ENCODE measurements around the gene SFN.
"Not testable (repeated sequence)": the region's sequence is repeated elsewhere in the genome, so short reads cannot be mapped to it uniquely, and the experiment has no call there.

SFN gene

DNA sequence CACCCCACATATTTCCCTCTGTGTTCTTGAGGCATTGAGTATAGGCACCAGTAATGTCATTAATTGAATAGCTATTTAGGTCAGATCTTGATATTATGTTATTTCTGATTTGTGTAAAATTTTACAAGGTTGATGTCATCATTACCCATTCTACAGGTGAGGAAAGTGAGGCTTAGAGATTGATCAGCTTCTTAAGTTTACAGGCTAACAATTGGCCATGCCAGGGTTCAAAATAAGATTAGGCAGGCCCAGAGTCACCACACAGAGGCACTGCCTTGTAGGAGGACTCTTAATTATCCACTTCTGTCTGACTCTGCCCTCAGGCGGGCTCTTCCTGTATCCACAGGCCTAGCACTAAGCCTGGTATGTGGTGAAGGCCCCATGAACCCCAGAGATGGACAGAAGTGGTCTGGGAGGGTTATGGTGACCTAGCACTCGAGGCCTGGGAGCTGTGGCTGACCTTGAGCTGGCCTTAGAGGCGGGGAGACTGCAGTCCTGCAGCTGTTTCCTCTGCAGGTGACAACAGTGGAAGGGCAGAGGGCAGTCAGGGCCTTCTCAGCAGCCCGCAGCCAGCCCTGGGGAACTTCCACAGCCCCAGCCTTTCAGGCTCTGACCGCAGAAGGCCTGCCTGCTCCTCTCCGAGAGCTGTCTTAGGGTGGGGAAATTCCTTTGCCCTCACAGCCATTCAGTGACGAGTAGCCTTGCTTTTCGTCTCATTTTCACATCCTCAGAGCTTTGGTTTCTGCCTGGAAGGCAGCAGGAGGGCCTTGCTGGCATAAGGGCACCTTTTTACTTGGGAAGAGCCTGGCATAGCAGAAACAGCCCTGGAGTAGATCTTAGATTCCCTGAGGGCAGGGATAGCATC lies 24.2 kb upstream of the SFN start:
- no peak for DNase-seq
- H3K4me3 ChIP-seq (ENCODE audit: low read depth, low read length), result no peak overlapping the region

GRCh38 chr1:26839339-26839722 lies 23.6 kb upstream of the SFN start:
- Histone ChIP-seq H3K9me3 (no peaks in the 10 kb centered on the region), H3K27me3 (no peaks in the 10 kb centered on the region), H3K36me3 (no peaks in the 10 kb centered on the region), H3K4me3 (ENCODE audit: low read depth, low read length) (no peak overlapping the region), H3K4me1 (no peaks in the 10 kb centered on the region)
- TF ChIP-seq, protein P1, sequence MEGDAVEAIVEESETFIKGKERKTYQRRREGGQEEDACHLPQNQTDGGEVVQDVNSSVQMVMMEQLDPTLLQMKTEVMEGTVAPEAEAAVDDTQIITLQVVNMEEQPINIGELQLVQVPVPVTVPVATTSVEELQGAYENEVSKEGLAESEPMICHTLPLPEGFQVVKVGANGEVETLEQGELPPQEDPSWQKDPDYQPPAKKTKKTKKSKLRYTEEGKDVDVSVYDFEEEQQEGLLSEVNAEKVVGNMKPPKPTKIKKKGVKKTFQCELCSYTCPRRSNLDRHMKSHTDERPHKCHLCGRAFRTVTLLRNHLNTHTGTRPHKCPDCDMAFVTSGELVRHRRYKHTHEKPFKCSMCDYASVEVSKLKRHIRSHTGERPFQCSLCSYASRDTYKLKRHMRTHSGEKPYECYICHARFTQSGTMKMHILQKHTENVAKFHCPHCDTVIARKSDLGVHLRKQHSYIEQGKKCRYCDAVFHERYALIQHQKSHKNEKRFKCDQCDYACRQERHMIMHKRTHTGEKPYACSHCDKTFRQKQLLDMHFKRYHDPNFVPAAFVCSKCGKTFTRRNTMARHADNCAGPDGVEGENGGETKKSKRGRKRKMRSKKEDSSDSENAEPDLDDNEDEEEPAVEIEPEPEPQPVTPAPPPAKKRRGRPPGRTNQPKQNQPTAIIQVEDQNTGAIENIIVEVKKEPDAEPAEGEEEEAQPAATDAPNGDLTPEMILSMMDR (IDR thresholded peaks at IDR 0.05; ENCODE audit: low read depth, low read length), result no peak
- no peak for DNase-seq

More for the DNA sequence above, 24.2 kb upstream of the SFN start:
- Histone ChIP-seq H3K4me1 (no peaks in the 10 kb centered on the region), H3K36me3 (no peaks in the 10 kb centered on the region), H3K9me3 (no peaks in the 10 kb centered on the region), H3K27me3 (no peaks in the 10 kb centered on the region)
- TF ChIP-seq, protein P1 (IDR thresholded peaks at IDR 0.05; ENCODE audit: low read depth, low read length), result no peak

GRCh38 chr1:26839779-26840178 lies 23.2 kb upstream of the SFN start:
- TF ChIP-seq, protein P1 (IDR thresholded peaks at IDR 0.05; ENCODE audit: low read depth, low read length), result no peak
- Histone ChIP-seq H3K4me1 (no peaks in the 10 kb centered on the region), H3K36me3 (no peaks in the 10 kb centered on the region), H3K4me3 (ENCODE audit: low read depth, low read length) (no peak overlapping the region), H3K9me3 (no peaks in the 10 kb centered on the region), H3K27me3 (no peaks in the 10 kb centered on the region)
- no peak for DNase-seq

GRCh38 chr1:26844424-26845196 lies 18.3 kb upstream of the SFN start:
- H3K4me3 ChIP-seq (ENCODE audit: low read depth, low read length), result no peak overlapping the region
- no peaks in the 10 kb centered on the region for H3K27me3 ChIP-seq
- TF ChIP-seq, protein P1 (IDR thresholded peaks at IDR 0.05; ENCODE audit: low read depth, low read length), result no peak
- DNase-seq, result no peak
- H3K36me3 ChIP-seq, result no peaks in the 10 kb centered on the region
- no peaks in the 10 kb centered on the region for H3K4me1 ChIP-seq
- no peaks in the 10 kb centered on the region for H3K9me3 ChIP-seq

GRCh38 chr1:26847826-26848225 lies 15.1 kb upstream of the SFN start:
- not testable (repeated sequence) for H3K36me3 ChIP-seq; H3K4me1 ChIP-seq; H3K27me3 ChIP-seq; H3K9me3 ChIP-seq; H3K4me3 ChIP-seq (ENCODE audit: low read depth, low read length); DNase-seq

DNA sequence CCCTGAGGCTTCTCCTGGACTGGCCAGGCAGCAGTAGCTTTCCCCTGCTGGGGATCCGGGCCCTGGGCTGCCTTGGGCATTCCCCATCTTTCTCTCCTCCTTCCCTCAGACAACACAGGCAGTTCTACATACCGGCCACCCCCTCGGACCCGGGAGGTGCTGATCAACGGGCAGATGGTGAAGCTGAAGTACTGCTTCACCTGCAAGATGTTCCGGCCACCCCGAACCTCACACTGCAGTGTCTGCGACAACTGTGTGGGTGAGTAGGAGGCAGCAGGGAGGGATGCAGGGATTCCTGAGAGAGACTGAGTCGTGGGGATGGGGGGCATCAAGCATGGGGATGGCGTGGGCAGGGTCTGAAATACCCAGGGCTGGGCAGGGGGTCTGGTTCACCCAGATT lies 14.4 kb upstream of the SFN start:
- Histone ChIP-seq H3K9me3 (no peaks in the 10 kb centered on the region), H3K4me1 (no peaks in the 10 kb centered on the region), H3K27me3 (no peaks in the 10 kb centered on the region), H3K36me3 (peaks cover 3% of the 10 kb centered on the region; the same call in 1 of the 2 replicates), H3K4me3 (ENCODE audit: low read depth, low read length) (no peak overlapping the region)
- no peak for DNase-seq
- TF ChIP-seq, protein P1 (IDR thresholded peaks at IDR 0.05; ENCODE audit: low read depth, low read length), result no peak

All from BE2C (cell line).